COLO829 (cell line): ENCODE data around the gene CDC42EP3.

Experiments
- DNase-seq: peaks from one replicate; pipeline ENCODE4 v3.0.0; 2012; ENCODE audit warnings: low spot score

Gene CDC42EP3

GRCh38 chr2:37656512-37657423 is 14.7 kb downstream of the CDC42EP3 start:
- peak; percentile 82 for DNase-seq

GRCh38 chr2:37654932-37655841 is 16.3 kb downstream of the CDC42EP3 start:
- DNase-seq, result no peak

- no peak for DNase-seq
These were observed 17.0 kb downstream of the CDC42EP3 start for GRCh38 chr2:37654419-37654818.

- DNase-seq, result no peak
These were observed 17.6 kb downstream of the CDC42EP3 start for GRCh38 chr2:37653805-37654378.

- no peak for DNase-seq
These were observed 18.3 kb downstream of the CDC42EP3 start for GRCh38 chr2:37653093-37653492.

GRCh38 chr2:37652199-37652640 is 19.2 kb downstream of the CDC42EP3 start:
- DNase-seq, result no peak

GRCh38 chr2:37650548-37651093 is 20.8 kb downstream of the CDC42EP3 start:
- DNase-seq, result no peak

GRCh38 chr2:37649518-37649917 is 21.9 kb downstream of the CDC42EP3 start:
- DNase-seq, result no peak

- DNase-seq, result no peak
These were observed 23.0 kb downstream of the CDC42EP3 start for GRCh38 chr2:37648331-37649011.

GRCh38 chr2:37647971-37648330 is 23.5 kb downstream of the CDC42EP3 start:
- no peak for DNase-seq

- DNase-seq, result no peak
These were observed 25.6 kb downstream of the CDC42EP3 start for GRCh38 chr2:37645836-37646235.

- DNase-seq, result no peak
These were observed 26.1 kb downstream of the CDC42EP3 start for GRCh38 chr2:37645362-37645761.

GRCh38 chr2:37644191-37644590 is 27.3 kb downstream of the CDC42EP3 start:
- no peak for DNase-seq

- no peak for DNase-seq
These were observed 27.7 kb downstream of the CDC42EP3 start for GRCh38 chr2:37643730-37644078.

- no peak for DNase-seq
These were observed 28.3 kb downstream of the CDC42EP3 start for GRCh38 chr2:37642907-37643729.

GRCh38 chr2:37641582-37642171 is 29.8 kb downstream of the CDC42EP3 start:
- no peak for DNase-seq

- DNase-seq, result peak; percentile 84
These were observed 31.8 kb downstream of the CDC42EP3 start for GRCh38 chr2:37639631-37640030.

GRCh38 chr2:37638973-37639372 is 32.5 kb downstream of the CDC42EP3 start:
- no peak for DNase-seq

- DNase-seq, result no peak
These were observed 33.5 kb downstream of the CDC42EP3 start for GRCh38 chr2:37637985-37638384.

- DNase-seq, result no peak
These were observed 34.1 kb downstream of the CDC42EP3 start for GRCh38 chr2:37637190-37637860.
